OCI-LY7 (cell line): ENCODE measurements around the gene SLC26A3. TPM values are rescaled to one million over a fixed set of nuclear protein-coding genes. Genes with fewer than 3 reads are reported as not detected.

Experiments used
- BruUV-seq: library from RNA; stranded (reverse); fragments of 400-500 nt; replicated peaks from 2 replicates; lab custom pipeline; 2021; lab: Mats Ljungman, UMichigan
- CTCF ChIA-PET: fragments of 300-600 bp; sonication (Branson Sonifier 250); formaldehyde crosslinking; loops from one replicate; lab custom pipeline; 2022; ENCODE audit warnings: antibody characterized with exemption; ENCODE audit not compliant: unreplicated experiment; lab: Charles Lee
- POLR2A ChIA-PET: fragments of 300-600 bp; sonication (Branson Sonifier 250); formaldehyde crosslinking; loops from one replicate; lab custom pipeline; 2022; ENCODE audit warnings: antibody characterized with exemption; lab: Charles Lee
- DNase-seq: peaks from one replicate; pipeline ENCODE4 v3.0.0-alpha.2; 2015; ENCODE audit warnings: low spot score
- H2AFZ ChIP-seq: fragments of 200-600 bp; sonication (generic), shearing (Covaris generic); 2 replicates; pipeline ENCODE4 v1.6.1; 2014; ENCODE audit warnings: mild to moderate bottlenecking, antibody characterized with exemption, low read length, moderate library complexity
- H3K27ac ChIP-seq: fragments of 200-600 bp; sonication (generic); 2 replicates; pipeline ENCODE4 v1.5.1; 2014; ENCODE audit warnings: mixed run types, low read depth, mild to moderate bottlenecking, moderate library complexity, low read length, inconsistent platforms; ENCODE audit not compliant: poor library complexity, severe bottlenecking
- H3K36me3 ChIP-seq: fragments of 200-600 bp; sonication (generic); 2 replicates; pipeline ENCODE4 v1.6.1; 2014; ENCODE audit warnings: mild to moderate bottlenecking, antibody characterized with exemption, low read length, moderate library complexity, mixed read lengths; ENCODE audit not compliant: insufficient read depth
- H3K4me1 ChIP-seq: fragments of 200-600 bp; sonication (generic); 2 replicates; pipeline ENCODE4 v1.5.1; 2014; ENCODE audit warnings: mild to moderate bottlenecking, low read length; ENCODE audit not compliant: insufficient read depth, poor library complexity, severe bottlenecking
- H3K4me2 ChIP-seq: fragments of 200-600 bp; sonication (generic); 2 replicates; pipeline ENCODE4 v1.6.1; 2014; ENCODE audit warnings: mild to moderate bottlenecking, low read length
- H3K4me3 ChIP-seq: fragments of 200-600 bp; sonication (generic); 2 replicates; pipeline ENCODE4 v1.5.1; 2014; ENCODE audit warnings: mild to moderate bottlenecking, low read depth, low read length; ENCODE audit not compliant: poor library complexity, severe bottlenecking
- H3K79me2 ChIP-seq: fragments of 200-600 bp; sonication (generic); 2 replicates; pipeline ENCODE4 v1.6.1; 2016; ENCODE audit warnings: low read depth, mild to moderate bottlenecking, low read length, moderate library complexity, mixed read lengths; ENCODE audit not compliant: insufficient read depth
- H3K9me2 ChIP-seq: fragments of 200-600 bp; sonication (generic); 2 replicates; pipeline ENCODE4 v1.6.1; 2016; ENCODE audit warnings: mild to moderate bottlenecking, low read length, mixed read lengths; ENCODE audit not compliant: insufficient read depth
- H3K9me3 ChIP-seq: fragments of 200-600 bp; sonication (generic); 2 replicates; pipeline ENCODE4 v1.6.1; 2014; ENCODE audit warnings: mild to moderate bottlenecking, mixed run types, low read length, mixed read lengths
- H4K20me1 ChIP-seq: fragments of 200-600 bp; sonication (generic); 2 replicates; pipeline ENCODE4 v1.6.1; 2014; ENCODE audit warnings: mild to moderate bottlenecking, antibody characterized with exemption, low read length, moderate library complexity, mixed read lengths; ENCODE audit not compliant: insufficient read depth
- EZH2phosphoT487 ChIP-seq: fragments of 200-600 bp; sonication (generic); IDR thresholded peaks from 2 replicates; pipeline ENCODE4 v1.6.1; 2018; ENCODE audit warnings: low read depth, borderline replicate concordance, mild to moderate bottlenecking, mixed run types, antibody characterized with exemption, low read length, moderate library complexity, mixed read lengths
- intact Hi-C: fragments of 100-400 bp; cut with micrococcal nuclease; formaldehyde crosslinking; loops from one replicate; pipeline ENCODE4 v1.10.0; 2022; ENCODE audit not compliant: unreplicated experiment
- total RNA-seq, 2 experiments: library from RNA; depleted of rRNA in 1 of 2; stranded (reverse); fragments of >200 nt in 1 of 2; shearing (Covaris generic) in 1 of 2; gene quantifications; 2 replicates each; pipeline ENCODE4 v1.2.3, GENCODE V29; 2014 to 2022
- TF ChIP-seq, protein P1 (sequence below): fragments of 200-600 bp; sonication (generic); conservative IDR thresholded peaks from 2 replicates; pipeline ENCODE4 v1.5.1; 2014; ENCODE audit warnings: mild to moderate bottlenecking, antibody characterized with exemption, low read length, moderate library complexity, mixed read lengths

Gene SLC26A3
- total RNA-seq, 2 experiments from 2014 or later = not detected

DNA sequence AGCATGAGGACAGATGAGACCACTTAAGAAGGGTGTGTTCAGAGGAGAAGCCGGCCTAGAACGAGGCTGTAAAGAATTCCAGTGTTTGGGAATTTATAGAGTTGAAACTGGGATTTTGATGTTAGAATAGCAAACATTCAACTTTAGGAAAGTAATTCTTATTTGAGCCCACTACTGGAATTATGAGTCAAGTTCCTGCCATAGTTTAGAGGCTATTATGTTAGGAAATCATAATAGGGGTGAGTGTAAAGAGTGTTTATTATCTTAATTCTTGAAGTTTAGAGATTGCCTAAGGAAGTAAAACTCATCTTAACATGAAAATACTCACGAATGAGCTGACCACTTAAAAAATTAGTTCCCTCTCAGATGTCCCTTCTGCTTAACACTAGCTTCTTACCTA is 57.0 kb downstream of the SLC26A3 start:
- intact Hi-C loops = loop anchor here (10.0 kb wide), 1 partner anchor 819 kb away; the partner anchor contains the start of genes DNAJB9 and THAP5
- H3K9me2 ChIP-seq = no peaks in the 10 kb centered on the region
- H2AFZ ChIP-seq = no peak overlapping the region
- no peak for TF ChIP-seq EZH2phosphoT487
- TF ChIP-seq, protein P1, sequence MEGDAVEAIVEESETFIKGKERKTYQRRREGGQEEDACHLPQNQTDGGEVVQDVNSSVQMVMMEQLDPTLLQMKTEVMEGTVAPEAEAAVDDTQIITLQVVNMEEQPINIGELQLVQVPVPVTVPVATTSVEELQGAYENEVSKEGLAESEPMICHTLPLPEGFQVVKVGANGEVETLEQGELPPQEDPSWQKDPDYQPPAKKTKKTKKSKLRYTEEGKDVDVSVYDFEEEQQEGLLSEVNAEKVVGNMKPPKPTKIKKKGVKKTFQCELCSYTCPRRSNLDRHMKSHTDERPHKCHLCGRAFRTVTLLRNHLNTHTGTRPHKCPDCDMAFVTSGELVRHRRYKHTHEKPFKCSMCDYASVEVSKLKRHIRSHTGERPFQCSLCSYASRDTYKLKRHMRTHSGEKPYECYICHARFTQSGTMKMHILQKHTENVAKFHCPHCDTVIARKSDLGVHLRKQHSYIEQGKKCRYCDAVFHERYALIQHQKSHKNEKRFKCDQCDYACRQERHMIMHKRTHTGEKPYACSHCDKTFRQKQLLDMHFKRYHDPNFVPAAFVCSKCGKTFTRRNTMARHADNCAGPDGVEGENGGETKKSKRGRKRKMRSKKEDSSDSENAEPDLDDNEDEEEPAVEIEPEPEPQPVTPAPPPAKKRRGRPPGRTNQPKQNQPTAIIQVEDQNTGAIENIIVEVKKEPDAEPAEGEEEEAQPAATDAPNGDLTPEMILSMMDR = no peak
- peaks cover 39% of the 10 kb centered on the region for H4K20me1 ChIP-seq
- H3K4me2 ChIP-seq = peak overlapping the region; percentile 92
- CTCF ChIA-PET = no interaction called here
- POLR2A ChIA-PET = interaction anchor here (0.6 to 2.0 kb wide), 8 partner anchors 10 to 416 kb away, joined by 3 to 6 read pairs (median 3); no protein-coding TSS in a partner anchor
- no TSS peak for BruUV-seq
- H3K79me2 ChIP-seq = peaks cover 70% of the 10 kb centered on the region
- no peak overlapping the region for H3K27ac ChIP-seq
- no peak for DNase-seq
- H3K4me1 ChIP-seq = peaks cover 54% of the 10 kb centered on the region
- no peaks in the 10 kb centered on the region for H3K9me3 ChIP-seq
- H3K4me3 ChIP-seq = peak overlapping the region; percentile 90
- peaks cover 45% of the 10 kb centered on the region for H3K36me3 ChIP-seq

GRCh38 chr7:107744345-107744750 is 58.7 kb downstream of the SLC26A3 start:
- Histone ChIP-seq H3K4me1 (peaks cover 54% of the 10 kb centered on the region), H4K20me1 (peaks cover 39% of the 10 kb centered on the region), H3K79me2 (peaks cover 53% of the 10 kb centered on the region), H2AFZ (peak overlapping the region; percentile 47), H3K4me3 (peak overlapping the region; percentile 90), H3K9me3 (no peaks in the 10 kb centered on the region), H3K4me2 (peak overlapping the region; percentile 92), H3K27ac (peak overlapping the region; percentile 95), H3K9me2 (no peaks in the 10 kb centered on the region), H3K36me3 (peaks cover 29% of the 10 kb centered on the region)
- ChIA-PET POLR2A (interaction anchor here (1.8 to 1.9 kb wide), 2 partner anchors 9 to 146 kb away, joined by 6 to 8 read pairs; partner anchors contain the start of gene DLD), CTCF (interaction anchor here (0.6 kb wide), 1 partner anchor 1617 kb away, joined by 4 read pairs; no protein-coding TSS in a partner anchor)
- BruUV-seq = no TSS peak
- TF ChIP-seq, protein P1 = no peak
- TF ChIP-seq EZH2phosphoT487 = no peak
- no peak for DNase-seq
- intact Hi-C loops = loop anchor here (1.0 to 10.0 kb wide), 7 partner anchors 133 to 877 kb away; partner anchors contain the start of genes COG5, DLD, DNAJB9 and DUS4L
